HG02759 (cell line): ENCODE results near the gene PLA2G6.
"Not testable (repeated sequence)": the region's sequence is repeated elsewhere in the genome, so short reads cannot be mapped to it uniquely, and the experiment has no call there.

Experiments used
- ATAC-seq: cut with Tn5 transposase; IDR thresholded peaks from one replicate; pipeline ENCODE4 v1.9.1; 2021; ENCODE audit warnings: mild to moderate bottlenecking, moderate library complexity; ENCODE audit not compliant: unreplicated experiment

PLA2G6 gene

GRCh38 chr22:38089474-38089851, 92.2 kb downstream of the PLA2G6 start:
- no peak for ATAC-seq

DNA sequence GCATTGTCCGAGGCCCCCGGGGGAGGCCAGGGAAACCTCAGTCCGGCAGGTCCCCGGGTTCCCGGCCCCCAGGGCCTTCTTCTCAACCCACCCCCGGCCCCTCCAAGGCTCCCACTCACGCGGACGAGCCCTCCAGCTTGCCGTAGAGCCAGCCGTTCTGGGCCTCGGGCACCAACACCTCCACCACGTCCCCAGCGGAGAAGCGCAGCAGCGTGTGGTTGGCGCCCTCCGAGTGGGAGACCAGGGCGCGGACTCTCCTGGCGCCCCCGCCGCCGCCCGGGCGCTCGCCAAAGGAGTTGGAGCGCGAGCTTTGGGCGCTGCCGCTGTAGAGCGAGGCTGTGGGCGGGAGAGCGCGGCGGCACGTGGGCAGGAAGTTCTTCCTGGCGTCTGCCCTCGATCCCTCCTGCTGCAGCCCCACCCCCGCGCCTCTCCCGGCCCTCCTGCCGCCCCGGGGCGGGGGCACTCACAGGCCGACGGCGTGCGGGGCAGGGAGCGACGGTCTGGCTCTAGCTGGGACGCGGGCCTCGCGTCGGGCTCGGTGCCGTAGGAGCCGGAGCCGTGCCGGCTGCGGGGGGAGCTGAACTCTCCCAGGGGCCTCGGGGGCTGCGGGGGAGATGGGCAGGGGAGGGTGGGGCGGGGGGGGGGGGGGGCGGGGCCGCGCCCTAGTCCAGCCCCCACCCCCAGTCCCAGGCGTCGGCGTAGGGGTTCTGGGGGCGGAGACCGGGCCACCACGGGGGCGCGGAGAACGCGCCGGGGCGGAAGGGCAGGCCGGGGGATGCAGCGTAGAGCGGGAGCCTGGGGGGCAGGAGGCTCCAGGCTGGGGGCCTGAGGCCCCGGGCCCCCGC, 92.8 kb downstream of the PLA2G6 start:
- no peak for ATAC-seq

GRCh38 chr22:38087855-38088254, 93.8 kb downstream of the PLA2G6 start:
- ATAC-seq: no peak

DNA sequence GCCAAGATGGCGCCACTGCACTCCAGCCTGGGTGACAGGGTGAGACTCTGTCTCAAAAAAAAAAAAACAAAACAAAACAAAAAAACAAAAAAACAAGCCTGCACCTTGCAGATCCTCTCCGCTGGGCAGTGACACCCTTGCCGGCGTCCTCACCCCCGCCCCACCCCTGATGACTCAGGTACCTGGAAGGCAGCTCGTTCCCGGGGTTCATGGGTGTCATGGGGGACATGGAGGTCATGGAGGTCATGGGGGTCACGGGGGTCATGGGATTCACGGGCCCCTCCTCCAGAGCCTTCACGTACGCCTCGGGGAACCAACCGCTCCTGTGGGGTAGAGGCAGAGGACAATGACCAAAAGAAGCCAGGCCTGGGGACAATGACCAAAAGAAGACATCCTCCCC, 94.7 kb downstream of the PLA2G6 start:
- ATAC-seq: no peak

DNA sequence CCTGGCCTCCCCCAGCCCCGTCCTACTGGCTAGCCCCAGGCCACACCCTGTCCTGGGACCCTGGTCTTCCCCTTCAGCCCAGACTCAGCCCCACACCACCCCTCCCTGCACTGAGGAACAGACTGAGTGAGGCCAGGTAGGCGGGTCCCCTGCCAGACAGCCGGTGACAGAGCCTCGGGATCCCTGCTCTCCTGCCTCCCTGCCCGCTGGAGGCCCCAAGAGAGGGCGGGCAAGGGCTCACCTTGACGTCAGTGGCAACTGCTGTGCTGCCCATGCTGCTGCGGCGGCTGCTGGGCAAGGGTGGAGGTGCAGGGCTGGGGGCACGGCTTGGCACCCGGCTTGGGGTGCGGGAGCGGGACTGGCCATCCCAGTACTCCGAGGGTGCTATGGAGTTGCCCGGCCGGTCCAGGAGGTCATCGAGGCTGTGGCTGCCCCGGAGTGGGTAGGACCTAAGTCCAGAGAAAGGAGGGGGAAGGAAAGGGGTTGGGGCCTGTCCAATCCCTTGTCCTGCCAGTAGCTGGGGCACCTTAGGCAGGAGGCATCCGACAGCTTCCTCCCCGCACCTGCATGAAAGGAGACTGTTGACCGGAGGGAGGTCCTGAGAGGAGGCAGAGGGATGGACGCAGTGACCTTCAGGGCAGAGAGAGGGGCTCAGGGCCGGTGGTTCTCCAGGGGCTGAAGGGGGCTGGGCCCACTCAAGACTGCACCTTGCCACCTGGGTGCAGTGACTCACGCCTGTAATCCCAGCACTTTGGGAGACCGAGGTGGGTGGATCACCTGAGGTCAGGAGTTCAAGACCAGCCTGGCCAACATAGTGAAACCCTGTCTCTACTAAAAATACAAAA, 95.4 kb downstream of the PLA2G6 start:
- no peak for ATAC-seq

DNA sequence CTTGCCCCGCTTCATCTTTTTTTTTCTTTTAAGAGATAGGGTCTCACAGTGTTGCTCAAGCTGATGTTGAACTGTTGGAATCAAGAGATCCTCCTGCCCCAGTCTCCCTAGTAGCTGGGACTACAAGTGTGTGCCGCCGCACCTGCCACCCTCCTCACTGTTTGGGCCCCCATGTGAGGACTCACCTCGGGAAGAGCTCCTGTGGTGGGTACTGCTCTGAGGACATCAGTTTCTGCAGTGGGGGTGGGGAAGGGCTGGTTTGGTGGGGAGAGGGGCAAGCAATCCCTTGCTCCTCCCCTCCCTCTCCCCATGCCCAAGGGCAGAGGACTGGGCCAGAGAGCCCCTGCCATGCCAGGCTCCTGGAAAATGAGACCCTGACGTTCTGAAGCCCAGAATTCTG, 96.1 kb downstream of the PLA2G6 start:
- ATAC-seq: no peak

DNA sequence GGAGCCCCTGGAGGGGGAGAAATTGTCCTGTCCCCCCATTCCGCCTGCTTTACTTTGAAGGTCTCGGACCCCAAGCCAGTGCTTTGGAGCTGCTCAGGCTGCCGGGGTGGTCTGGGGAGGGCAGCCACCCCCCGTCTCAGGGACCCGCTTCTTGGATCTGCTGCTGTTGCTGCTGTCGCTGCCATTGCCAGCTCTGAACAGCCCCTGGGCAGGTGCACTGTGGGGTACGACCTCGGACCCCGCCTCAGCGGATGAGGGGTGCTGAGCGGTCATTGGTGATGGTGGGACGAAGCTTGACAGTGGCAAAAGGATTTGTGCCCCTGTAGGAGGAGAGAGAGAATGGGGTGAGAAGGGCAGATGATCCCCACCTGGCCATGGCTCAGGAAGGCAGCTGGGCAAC, 96.6 kb downstream of the PLA2G6 start:
- ATAC-seq: no peak

DNA sequence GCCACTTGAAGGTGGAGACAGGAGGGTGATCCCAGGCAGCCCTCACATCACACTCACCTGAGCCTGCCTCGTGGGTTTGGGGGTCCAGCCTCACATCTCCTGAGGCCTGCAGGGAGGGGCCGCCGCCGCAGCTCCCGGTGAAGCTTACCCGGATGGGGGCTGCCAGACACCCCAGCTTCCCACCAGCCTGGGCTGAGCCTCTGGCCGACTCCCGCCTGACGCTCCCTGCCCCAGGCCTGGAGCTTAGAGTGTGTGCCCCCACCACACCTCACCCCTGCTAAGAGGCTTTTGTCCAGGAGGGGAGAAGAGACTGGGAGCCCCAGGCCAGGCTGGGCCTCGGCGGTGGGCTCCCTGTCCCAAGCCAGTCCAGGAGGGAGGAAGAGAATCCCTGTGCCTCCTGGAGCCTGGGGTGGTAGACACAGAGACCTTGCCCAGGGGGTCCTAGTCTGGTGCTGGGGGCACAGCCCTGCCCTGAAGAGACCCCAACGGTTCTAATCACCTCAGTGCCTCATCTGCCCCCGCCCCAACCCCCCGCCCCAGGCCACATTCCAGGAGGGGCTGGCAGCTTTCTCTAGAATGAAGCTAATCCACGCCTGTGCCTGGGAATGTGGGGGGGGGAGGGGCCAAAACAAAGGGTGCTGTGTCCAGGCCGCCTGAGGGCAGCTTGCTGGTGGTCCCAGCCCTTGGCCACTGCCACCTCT, 97.5 kb downstream of the PLA2G6 start, which contains the start of gene SLC16A8:
Gene SLC16A8, minus strand, starts transcription at position 254 of the 701 bp plus-strand sequence. CDS start 1,311 bp downstream, outside the sequence.
- no peak for ATAC-seq

DNA sequence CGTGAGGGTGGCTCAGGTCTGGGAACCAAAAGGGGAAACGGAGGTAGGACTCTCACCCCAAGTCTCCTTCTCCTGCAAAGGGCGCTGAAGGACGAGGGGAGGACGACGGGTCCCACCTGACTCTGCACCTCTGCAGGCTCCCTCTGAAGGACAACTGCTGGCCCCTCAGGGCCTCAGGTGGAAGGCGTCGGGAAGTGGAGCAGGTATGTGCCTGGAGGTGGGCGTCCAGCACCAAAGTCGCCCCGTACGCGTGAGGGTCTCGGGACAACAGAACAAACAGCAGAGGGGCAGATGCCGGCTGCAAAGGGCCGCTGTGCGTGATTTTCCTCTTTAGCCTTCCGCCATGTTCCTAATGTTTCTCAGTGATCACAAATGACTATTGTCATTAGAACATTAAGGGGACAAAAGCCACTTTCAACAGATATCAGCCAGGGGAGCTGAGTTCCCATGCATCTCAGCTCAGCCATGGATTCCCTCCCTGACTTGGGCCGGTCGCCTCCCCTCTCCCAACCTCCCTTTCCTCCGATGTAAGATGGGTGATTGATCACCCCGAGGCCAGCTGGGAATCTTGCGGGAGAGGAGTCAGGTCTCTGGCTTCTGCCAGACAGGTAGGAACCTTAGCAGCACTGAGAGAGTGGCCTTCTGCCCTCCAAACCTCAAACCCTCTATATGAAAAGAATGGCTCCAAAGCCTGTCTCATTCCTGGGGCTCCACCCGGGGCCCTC, 98.5 kb downstream of the PLA2G6 start:
- no peak for ATAC-seq

DNA sequence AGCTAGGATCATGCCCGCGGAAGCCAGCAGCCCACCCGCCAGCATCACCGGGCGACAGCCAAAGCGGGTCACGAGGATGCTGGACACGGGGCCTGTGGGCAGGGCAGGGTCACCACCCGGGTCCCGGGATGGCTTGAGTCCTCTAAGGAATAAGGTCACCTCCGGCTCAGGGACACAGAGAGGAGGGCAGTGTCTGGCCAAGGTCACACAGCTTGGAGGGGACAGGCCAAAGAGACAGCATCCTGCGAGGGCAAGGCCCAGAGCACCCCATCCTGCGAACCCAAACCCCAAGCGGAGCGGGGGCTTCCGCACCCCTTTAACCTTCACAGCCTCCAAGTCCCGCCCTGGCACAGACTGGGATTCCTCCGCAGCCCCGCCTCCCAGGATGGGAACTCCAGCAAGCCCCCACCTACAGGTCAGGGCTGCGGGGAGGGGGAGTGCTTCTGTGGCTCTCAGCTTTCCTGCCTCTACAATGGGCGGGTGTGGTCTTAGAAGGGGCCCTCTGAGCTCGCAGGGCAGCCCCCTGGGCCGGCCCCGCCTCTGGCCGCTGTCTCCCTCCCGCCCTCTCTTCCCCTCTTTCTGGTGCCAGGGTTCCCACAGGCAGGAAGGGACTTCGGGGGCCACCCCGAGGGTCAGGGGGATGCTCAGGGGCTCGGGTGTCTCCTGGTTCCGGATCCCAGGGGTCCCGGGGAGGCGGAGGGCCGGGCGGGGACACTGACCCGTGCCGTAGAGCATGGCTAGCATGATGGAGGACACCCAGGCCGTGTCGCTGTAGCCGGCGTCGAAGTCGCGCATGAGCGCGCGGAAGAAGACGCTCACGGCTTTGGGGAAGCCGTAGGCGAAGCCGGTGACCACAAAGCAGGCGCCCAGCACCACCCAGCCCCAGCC, 99.4 kb downstream of the PLA2G6 start:
- ATAC-seq: no peak

GRCh38 chr22:38081636-38081940, 100.0 kb downstream of the PLA2G6 start:
- no peak for ATAC-seq

DNA sequence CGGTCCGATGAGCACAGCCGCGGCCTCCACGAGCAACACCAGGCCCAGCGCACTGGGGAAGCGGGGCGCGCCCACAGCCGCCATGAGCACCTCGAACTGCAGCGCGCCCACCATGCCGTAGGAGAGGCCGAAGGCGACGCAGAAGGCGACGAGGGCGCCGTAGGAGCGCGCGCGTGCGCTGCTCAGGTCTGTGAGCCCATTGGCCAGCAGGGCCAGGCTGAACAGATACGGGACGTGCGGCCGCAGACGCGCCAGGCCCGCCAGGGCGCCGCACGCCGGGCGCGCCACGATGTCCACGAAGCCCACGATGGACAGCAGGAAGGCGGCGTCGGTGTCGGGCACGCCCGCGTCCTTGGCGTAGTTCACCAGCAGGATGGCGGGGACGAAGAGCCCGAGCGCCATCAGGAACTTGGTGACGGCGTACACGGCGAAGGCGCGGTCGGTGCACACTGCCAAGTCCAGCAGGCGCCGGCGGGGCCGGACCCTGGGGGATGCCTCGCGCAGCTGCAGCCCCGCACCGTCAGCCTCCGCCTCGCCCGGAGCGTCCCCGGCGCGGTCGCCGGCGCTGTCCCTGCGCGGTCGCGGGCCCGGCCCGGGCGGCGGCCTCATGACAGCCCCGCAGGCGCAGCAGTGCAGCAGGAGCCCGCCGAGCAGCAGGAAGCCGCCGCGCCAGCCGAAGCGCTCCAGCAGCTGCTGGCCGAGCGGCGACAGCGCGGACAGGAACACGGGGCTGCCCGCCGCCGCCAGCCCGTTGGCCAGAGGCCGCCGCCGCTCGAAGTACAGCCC, 100.6 kb downstream of the PLA2G6 start:
- ATAC-seq: no peak

- ATAC-seq: no peak
These were observed 101.2 kb downstream of the PLA2G6 start for GRCh38 chr22:38080474-38080849.

GRCh38 chr22:38079804-38080203, 101.8 kb downstream of the PLA2G6 start:
- no peak for ATAC-seq

GRCh38 chr22:38079208-38079607, 102.4 kb downstream of the PLA2G6 start:
- ATAC-seq: not testable (repeated sequence)

GRCh38 chr22:38078046-38078840, 103.4 kb downstream of the PLA2G6 start:
- ATAC-seq: no peak

GRCh38 chr22:38077595-38077994, 104.0 kb downstream of the PLA2G6 start:
- ATAC-seq: no peak

DNA sequence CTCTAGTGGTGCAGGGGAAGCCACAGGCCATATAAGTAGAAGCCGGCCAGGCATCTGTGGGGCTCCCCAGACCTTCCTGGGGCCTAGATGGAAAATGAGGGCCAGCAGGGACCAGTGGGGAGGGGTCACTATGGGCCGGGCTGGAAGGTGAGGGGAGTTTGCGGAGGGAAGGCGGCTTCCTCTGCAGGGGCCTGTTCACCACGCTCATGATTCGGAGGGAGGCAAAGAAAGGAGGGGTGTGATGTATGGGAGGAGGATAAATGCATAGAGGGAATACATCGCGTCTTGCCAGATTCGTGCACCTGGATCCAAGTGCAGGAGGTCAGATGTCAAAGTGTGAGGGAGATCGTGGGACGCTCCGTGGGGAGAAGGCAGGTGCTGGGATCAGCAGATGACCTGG, 104.5 kb downstream of the PLA2G6 start:
- ATAC-seq: no peak
